ENCODE data around the gene ASB5.

DNA sequence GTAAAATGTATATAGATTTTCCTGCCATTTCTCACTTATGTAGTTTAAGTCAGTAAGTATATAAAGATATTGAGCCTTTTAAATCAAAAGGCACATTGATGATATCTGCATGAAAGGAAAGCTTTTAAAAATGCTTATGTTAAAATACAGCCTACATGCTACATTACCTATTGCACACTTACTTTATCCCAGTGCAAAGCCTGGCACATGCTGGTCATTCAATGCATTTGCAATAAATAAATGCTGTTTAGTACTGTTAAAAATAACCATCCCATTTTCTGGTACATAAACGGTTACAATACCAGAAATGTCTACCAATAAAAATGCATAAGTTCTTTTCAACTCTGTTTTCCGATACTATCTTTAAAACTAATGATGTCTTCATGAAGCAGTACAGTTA, 51.5 kb downstream of the ASB5 start:
- no peak for TF ChIP-seq TAF1 (IDR thresholded peaks at IDR 0.05; ENCODE audit: low read depth, low read length)
- TF ChIP-seq POLR2A (IDR thresholded peaks at IDR 0.05; ENCODE audit: low read depth, low read length) = no peak
- TF ChIP-seq POLR2AphosphoS5 (IDR thresholded peaks at IDR 0.05; ENCODE audit: low read depth, low read length) = no peak
